VCaP (cell line): ENCODE results near the gene MACF1.

Source experiments
- H3K27ac ChIP-seq: fragments of 450-650 bp; 2 replicates; pipeline ENCODE4 v1.5.1; 2017
- TF ChIP-seq, protein P1 (sequence below): fragments of 450-650 bp; conservative IDR thresholded peaks from 2 replicates; pipeline ENCODE4 v1.5.1; 2017; ENCODE audit warnings: mild to moderate bottlenecking, moderate library complexity

Gene MACF1

DNA sequence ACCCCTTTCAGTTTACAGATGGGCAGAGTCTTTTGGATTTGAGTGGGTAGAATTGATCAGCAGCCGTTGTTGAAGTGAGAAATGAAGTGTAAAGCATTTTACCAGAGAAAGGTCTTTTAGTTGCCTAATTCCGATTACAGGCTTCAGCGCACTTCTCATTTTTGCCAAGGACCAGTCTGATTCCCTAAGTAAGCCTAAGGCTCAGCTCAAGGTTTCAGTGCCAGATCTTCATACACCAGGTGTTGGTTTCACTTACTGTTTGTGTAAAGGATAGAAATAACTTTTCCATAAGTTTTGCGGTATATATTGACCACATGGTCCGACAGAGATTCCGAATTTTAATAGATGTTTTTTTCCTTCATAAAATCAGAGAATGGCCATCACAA is 203.0 kb downstream of the MACF1 start:
- H3K27ac ChIP-seq, result peak overlapping the region; percentile 83
- TF ChIP-seq, protein P1, sequence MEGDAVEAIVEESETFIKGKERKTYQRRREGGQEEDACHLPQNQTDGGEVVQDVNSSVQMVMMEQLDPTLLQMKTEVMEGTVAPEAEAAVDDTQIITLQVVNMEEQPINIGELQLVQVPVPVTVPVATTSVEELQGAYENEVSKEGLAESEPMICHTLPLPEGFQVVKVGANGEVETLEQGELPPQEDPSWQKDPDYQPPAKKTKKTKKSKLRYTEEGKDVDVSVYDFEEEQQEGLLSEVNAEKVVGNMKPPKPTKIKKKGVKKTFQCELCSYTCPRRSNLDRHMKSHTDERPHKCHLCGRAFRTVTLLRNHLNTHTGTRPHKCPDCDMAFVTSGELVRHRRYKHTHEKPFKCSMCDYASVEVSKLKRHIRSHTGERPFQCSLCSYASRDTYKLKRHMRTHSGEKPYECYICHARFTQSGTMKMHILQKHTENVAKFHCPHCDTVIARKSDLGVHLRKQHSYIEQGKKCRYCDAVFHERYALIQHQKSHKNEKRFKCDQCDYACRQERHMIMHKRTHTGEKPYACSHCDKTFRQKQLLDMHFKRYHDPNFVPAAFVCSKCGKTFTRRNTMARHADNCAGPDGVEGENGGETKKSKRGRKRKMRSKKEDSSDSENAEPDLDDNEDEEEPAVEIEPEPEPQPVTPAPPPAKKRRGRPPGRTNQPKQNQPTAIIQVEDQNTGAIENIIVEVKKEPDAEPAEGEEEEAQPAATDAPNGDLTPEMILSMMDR, result no peak

DNA sequence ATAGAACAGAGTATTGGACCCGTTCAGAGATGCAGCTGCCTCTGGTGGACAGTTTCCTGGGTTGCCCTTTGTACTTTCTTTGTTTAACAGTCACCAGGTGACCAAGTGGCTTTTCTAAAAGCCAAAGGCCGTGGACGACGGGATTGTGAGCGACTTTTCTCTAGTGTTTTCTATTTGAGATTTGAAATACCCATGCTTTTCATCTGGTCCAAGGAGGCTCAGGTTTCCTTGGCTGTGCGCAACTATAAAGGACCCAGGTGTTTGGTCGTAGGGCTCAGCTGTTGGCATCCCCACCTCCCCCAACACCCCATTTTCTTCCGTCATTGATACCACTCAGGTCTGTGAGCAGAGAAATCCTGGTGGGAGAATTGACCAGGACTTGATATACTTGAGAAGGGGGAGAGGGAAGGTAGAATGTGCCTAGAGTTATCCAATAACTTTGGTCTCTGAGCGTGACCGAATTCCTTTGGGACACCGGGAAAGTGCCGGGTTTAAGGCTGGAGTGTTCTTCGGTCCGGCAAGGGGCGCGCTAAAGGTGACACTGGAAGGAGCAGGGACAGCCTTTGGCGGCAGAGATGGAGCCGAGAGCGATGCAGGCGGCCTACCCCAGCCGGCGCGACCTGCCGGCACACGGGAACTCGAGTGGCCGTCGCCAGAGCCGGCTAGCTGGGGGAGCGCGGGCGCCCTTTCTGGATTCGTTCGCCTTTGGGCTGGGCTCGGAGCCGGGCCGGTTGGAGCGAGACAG is 203.6 kb downstream of the MACF1 start:
- TF ChIP-seq, protein P1, result peak; percentile 45
- H3K27ac ChIP-seq, result peak overlapping the region; percentile 83

DNA sequence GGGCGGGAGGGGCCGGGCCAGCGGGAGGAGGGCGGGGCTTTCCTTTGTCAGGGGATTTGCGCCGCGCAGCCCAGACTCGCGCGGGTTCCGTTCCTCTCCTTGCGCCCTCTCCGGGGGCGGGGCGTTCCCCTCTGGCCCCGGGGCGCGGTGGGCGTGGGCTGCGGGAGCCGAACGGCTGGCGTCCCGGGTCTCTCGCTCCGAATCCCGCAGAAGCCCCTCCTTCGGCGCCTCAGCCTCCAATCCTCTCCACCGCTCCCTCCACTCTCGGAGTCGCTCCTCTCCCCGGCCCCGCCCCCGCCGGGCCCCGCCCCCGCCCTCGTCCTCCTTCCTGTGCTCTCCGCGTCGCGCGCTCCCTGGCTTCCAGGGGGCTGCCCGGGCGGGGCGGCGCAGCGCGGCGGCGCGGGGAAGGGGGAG is 204.2 kb downstream of the MACF1 start:
- H3K27ac ChIP-seq, result peak overlapping the region; percentile 83
- TF ChIP-seq, protein P1, result no peak

DNA sequence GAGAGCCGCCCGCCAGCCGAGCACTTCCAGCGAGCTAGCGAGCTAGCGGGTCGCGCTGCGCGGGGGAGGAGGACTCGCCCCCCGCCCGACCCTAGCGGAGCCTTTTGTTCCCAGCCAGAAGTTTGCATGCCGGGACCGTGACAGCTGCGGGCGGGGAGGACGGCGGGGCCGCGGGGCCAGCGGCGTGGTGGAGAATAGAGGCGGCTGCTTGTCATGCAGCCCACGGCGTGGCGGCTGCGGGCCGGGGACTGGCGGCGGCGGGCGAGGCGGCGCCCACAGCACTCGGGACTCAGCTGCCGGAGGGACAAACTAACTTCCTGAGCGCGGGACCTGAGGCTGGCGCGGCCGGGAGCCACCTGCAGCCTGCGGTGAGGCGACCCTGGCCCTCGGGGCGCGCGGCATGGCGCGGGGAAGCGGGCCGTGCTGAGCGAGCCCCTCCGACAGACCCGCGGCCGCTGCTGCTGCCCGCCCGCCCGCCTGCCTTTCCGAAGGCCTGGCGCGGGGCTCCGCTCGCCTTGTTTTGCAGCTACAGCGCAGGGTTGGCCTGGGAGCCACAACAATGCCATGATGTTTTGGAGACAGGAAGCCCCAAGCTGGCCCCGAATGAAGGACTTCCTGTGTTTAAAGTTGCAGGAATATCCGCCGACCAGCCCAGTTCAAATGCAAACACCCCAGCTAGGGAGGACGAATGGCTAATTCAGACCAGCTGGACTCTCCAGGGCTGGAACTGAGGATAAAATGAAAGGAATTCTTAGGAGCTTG is 204.7 kb downstream of the MACF1 start:
- TF ChIP-seq, protein P1, result no peak
- peak overlapping the region; percentile 83 for H3K27ac ChIP-seq

DNA sequence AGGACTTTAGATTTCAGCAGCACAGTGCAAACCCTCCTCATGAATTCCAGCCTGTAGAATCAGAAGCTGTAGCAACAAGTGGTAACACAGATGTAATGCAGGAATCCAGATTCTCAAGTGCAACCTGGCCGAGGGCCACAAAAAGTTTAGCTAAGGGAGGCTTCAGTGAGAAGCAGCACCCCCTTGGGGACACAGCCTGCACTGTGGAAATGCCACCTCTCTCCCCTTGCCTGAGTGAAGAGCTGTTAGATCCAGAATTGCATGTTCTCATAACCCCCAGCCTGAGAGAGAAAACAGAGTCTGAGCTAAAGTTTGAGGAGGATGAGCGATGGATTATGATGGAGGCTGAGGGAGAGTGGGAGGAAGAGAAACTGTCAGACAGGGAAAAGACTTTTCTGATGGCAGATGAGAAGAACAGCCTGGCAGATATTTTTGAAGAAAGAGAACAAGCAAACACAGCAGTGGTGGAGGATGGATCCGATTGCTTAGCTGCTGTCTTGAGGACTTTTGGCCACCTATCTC is 206.5 kb downstream of the MACF1 start:
- no peak overlapping the region for H3K27ac ChIP-seq
- TF ChIP-seq, protein P1, result peak; percentile 41

DNA sequence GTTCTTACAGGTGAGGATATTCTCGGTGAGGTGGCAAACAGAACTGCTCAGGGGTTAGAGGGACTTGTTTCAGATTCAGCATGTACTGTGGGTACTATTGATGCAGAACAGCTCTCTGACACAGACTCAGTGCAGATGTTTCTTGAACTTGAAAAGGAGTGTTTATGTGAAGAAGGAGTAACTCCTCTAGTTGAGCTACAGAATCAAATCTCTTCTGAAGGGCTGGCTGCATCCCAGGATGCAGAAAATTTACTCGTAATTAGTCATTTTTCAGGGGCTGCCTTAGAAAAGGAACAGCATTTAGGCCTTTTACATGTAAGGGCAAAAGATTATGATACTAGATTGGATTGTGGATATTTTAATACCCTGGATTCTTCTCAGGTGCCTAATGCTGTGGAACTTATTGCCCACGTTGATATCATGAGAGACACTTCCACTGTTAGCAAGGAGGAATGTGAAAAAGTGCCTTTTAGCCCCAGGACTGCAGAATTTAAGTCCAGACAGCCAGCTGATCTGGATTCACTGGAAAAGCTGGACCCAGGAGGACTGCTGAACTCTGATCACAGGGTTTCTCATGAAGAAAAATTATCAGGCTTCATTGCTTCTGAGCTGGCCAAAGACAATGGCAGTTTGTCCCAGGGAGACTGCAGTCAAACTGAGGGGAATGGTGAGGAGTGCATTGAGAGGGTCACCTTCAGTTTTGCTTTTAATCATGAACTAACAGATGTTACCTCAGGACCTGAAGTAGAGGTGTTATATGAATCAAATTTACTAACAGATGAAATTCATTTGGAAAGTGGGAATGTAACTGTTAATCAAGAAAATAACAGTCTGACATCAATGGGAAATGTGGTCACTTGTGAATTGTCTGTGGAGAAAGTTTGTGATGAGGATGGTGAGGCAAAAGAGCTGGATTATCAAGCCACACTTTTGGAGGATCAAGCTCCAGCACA is 207.3 kb downstream of the MACF1 start:
- no peak overlapping the region for H3K27ac ChIP-seq
- TF ChIP-seq, protein P1, result no peak
